ENCODE measurements around the gene BAIAP2. TPM values are rescaled to one million over a fixed set of nuclear protein-coding genes. Genes with fewer than 3 reads are reported as not detected.
A peak's percentile ranks its signal among the peaks of the same experiment; 100 is the strongest.

Gene BAIAP2
- polyA plus RNA-seq, 2 of the 4 experiments (the other 2 are of a cell fraction), result 7.1 to 27.5 TPM

- no peak for DNase-seq (ENCODE audit: low read depth in 1 of 2, low spot score in 1 of 2)
- H3K4me1 ChIP-seq, result peaks cover 10% of the 10 kb centered on the region
- WGBS (ENCODE audit: missing lambda C conversion rate), result 86% methylated on average over 17 of the region's 37 CpGs
- CTCF ChIA-PET, result interaction anchor here (0.8 to 11.5 kb wide), 13 partner anchors 8 to 107 kb away, joined by 3 to 175 read pairs (median 6); partner anchors contain the start of genes NDUFAF8 and TEPSIN
- ATAC-seq, result no peak
- POLR2A ChIA-PET, result no interaction called here
- no peak overlapping the region for H3K4me3 ChIP-seq
- TF ChIP-seq RFX5 (IDR thresholded peaks at IDR 0.05) (no peak), CBX2 (IDR thresholded peaks at IDR 0.05; ENCODE audit: borderline replicate concordance, low read depth) (no peak), ESRRA (IDR thresholded peaks at IDR 0.05; ENCODE audit: borderline replicate concordance, low read length) (no peak), MYC (IDR thresholded peaks at IDR 0.05; ENCODE audit: borderline replicate concordance, low read length) (no peak), CTCF (IDR thresholded peaks at IDR 0.05) (no peak), MAX (IDR thresholded peaks at IDR 0.05) (no peak), HOXA7 (CRISPR knock-in tag; IDR thresholded peaks at IDR 0.05) (no peak), SREBF2 (IDR thresholded peaks at IDR 0.05) (no peak), CHD4 (IDR thresholded peaks at IDR 0.05; ENCODE audit: borderline replicate concordance) (no peak), HMGXB4 (CRISPR knock-in tag; IDR thresholded peaks at IDR 0.05; ENCODE audit: borderline replicate concordance) (no peak), JUN (IDR thresholded peaks at IDR 0.05) (no peak), ELK1 (IDR thresholded peaks at IDR 0.05; ENCODE audit: low read depth, low read length) (no peak), EHF (CRISPR knock-in tag; IDR thresholded peaks at IDR 0.05) (no peak), PHF8 (IDR thresholded peaks at IDR 0.05; ENCODE audit: borderline replicate concordance, low read depth) (no peak), CBX8 (IDR thresholded peaks at IDR 0.05) (no peak), BHLHE40 (IDR thresholded peaks at IDR 0.05; ENCODE audit: low read depth, low read length) (no peak)
- H3K4me2 ChIP-seq, result no peak overlapping the region
- no peaks in the 10 kb centered on the region for H3K9me3 ChIP-seq
- H3K27ac ChIP-seq, result no peak overlapping the region
- no peak for FAIRE-seq
Observed at GRCh38 chr17:81140695-81141094, 105.7 kb downstream of the BAIAP2 start.

GRCh38 chr17:81142301-81143199, 107.6 kb downstream of the BAIAP2 start:
- WGBS (ENCODE audit: missing lambda C conversion rate), result 55% methylated on average over 17 of the region's 25 CpGs
- peak overlapping the region; percentile 49 to 61; a peak in 5 of 6 replicates for H3K27ac ChIP-seq
- H3K4me2 ChIP-seq, result peak overlapping the region; percentile 68
- DNase-seq (ENCODE audit: low read depth in 1 of 2, low spot score in 1 of 2) (peak; percentile 85 to 90), ATAC-seq (peak; percentile 91 to 98), FAIRE-seq (no peak)
- H3K4me3 ChIP-seq, result no peak overlapping the region
- ChIA-PET CTCF (interaction anchor here (0.6 to 11.5 kb wide), 59 partner anchors 10 to 437 kb away, joined by 3 to 175 read pairs (median 4); partner anchors contain the start of genes AATK, CEP131, NDUFAF8 and PVALEF), POLR2A (no interaction called here)
- peaks cover 10% of the 10 kb centered on the region for H3K4me1 ChIP-seq
- H3K9me3 ChIP-seq, result no peaks in the 10 kb centered on the region
- TF ChIP-seq RCOR1 (IDR thresholded peaks at IDR 0.05; ENCODE audit: low read depth, low read length) (no peak), NR3C1 (IDR thresholded peaks at IDR 0.05) (no peak), MAX (IDR thresholded peaks at IDR 0.05) (peak; percentile 30; the same call in 1 of the 2 replicates), CBX8 (IDR thresholded peaks at IDR 0.05) (no peak), HMGXB4 (CRISPR knock-in tag; IDR thresholded peaks at IDR 0.05; ENCODE audit: borderline replicate concordance) (no peak), JUN (IDR thresholded peaks at IDR 0.05) (no peak; a peak in 1 of 5 replicates), RAD21 (conservative IDR thresholded peaks at IDR 0.05 in 1 of 2, IDR thresholded peaks at IDR 0.05 in 1 of 2) (peak; percentile 87 to 88), KDM5A (IDR thresholded peaks at IDR 0.05) (no peak), FOSL2 (IDR thresholded peaks at IDR 0.05) (no peak), FOSL2 (CRISPR knock-in tag; IDR thresholded peaks at IDR 0.05) (no peak), RFX5 (IDR thresholded peaks at IDR 0.05) (no peak), ZFP36 (IDR thresholded peaks at IDR 0.05; ENCODE audit: borderline replicate concordance, partially characterized antibody) (no peak), FOXS1 (CRISPR knock-in tag; IDR thresholded peaks at IDR 0.05) (no peak), CHD4 (IDR thresholded peaks at IDR 0.05; ENCODE audit: borderline replicate concordance) (no peak), SMC3 (IDR thresholded peaks at IDR 0.05) (peak; percentile 91), CHD2 (IDR thresholded peaks at IDR 0.05; ENCODE audit: low read length, partially characterized antibody) (no peak), POLR2AphosphoS2 (conservative IDR thresholded peaks at IDR 0.05; ENCODE audit: low read length) (no peak)

All from A549 (cell line).